Prostate gland (tissue), 2 donors: ENCODE results near the gene KCNJ14. TPM values are rescaled to one million over a fixed set of nuclear protein-coding genes. Genes with fewer than 3 reads are reported as not detected.

Experiments used
- DNase-seq: peaks from one replicate; pipeline ENCODE4 v3.0.0-alpha.2; 2019; ENCODE audit warnings: low spot score
- H3K27ac ChIP-seq, 2 donors: fragments of 200-600 bp; sonication (generic); 2 replicates each; pipeline ENCODE4 v1.5.1; 2017 to 2019
- H3K27me3 ChIP-seq: fragments of 200-600 bp; sonication (generic); replicated peaks from 2 replicates; pipeline ENCODE4 v1.5.1; 2019; ENCODE audit not compliant: insufficient read depth
- H3K36me3 ChIP-seq, 2 donors: fragments of 200-600 bp; sonication (generic); 1 replicate in 1 of 2; 2 replicates in 1 of 2; pipeline versions ENCODE4 v1.5.1 to v1.8.1; 2017 to 2019
- H3K4me1 ChIP-seq: fragments of 200-600 bp; sonication (generic); replicated peaks from 2 replicates; pipeline ENCODE4 v1.5.1; 2019
- H3K4me3 ChIP-seq, 2 donors: fragments of 200-600 bp; sonication (generic); 2 replicates each; pipeline ENCODE4 v1.5.1; 2017 to 2019
- H3K9me3 ChIP-seq: fragments of 200-600 bp; sonication (generic); 2 replicates; pipeline ENCODE4 v1.5.1; 2017
- POLR2A ChIP-seq: fragments of 450-650 bp; IDR thresholded peaks from one replicate; pipeline ENCODE4 v1.6.1; 2016; ENCODE audit warnings: antibody characterized with exemption, mild to moderate bottlenecking
- POLR2AphosphoS5 ChIP-seq: sonication (generic); formaldehyde crosslinking; IDR thresholded peaks from one replicate; pipeline ENCODE4 v1.6.1; 2017; ENCODE audit warnings: antibody characterized with exemption
- WGBS: methylation state at CpG from one replicate; pipeline ENCODE4 v1.1.5; 2018; 5-methylcytosine and 5-hydroxymethylcytosine counted together
- intact Hi-C: fragments of 100-400 bp; cut with DNase I; formaldehyde crosslinking; loops from one replicate; pipeline ENCODE4 v1.14.2; 2022
- total RNA-seq, 2 donors: library from RNA; depleted of rRNA; stranded (reverse); fragments of >200 nt; gene quantifications; one replicate each; pipeline ENCODE4 v1.1.0, GENCODE V29; 2016
- TF ChIP-seq, protein P1 (sequence below), 4 experiments: fragments of 200-600 bp in 2 of 4; fragments of 450-650 bp in 2 of 4; sonication (generic) in 2 of 4; IDR thresholded peaks; 1 replicate in 3 of 4; 2 replicates in 1 of 4; pipeline ENCODE4 v1.5.1; 2016 to 2019; ENCODE audit warnings: antibody characterized with exemption in 4 of 4, mild to moderate bottlenecking in 2 of 4, moderate library complexity in 2 of 4

The KCNJ14 gene
- total RNA-seq, 2 donors from 2014 or later = 0.45 to 2.2 TPM

DNA sequence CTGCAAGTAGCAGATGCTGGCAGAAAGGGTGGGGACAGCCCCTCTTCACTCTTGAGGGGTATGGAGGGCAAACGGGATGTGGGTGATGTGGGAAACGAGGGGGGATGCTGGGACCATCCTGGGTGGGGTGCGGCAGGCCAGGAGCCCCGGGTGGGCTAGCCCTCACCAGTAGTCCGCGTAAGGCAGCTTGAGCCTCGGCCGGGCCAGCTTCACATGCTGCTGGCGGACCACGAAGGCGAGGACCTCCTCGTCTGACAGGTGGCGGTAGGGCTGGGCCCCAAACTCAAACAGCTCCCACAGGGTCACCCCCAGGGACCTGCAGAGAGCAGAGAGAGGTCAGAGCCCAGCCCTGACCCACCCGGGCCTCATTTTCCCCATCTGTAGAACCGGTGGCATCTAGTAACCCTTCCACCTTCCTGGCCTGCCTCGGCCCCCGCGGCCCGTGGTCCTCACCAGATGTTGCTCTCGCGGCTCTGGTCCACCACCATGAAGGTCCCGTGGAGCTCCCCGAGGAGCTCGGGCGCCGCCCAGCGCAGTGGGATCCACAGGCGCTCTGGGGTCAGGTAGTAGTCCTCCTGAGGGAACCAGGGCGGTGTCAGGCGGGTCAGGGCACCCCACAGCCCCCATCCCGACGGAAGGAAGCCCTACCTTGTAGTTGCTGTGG, 45.6 kb downstream of the KCNJ14 start:
- WGBS = 64% methylated on average over 18 of the region's 32 CpGs
- Histone ChIP-seq H3K27me3 (no peaks in the 10 kb centered on the region), H3K36me3 (no peaks in the 10 kb centered on the region), H3K4me1 (peaks cover 9% of the 10 kb centered on the region), H3K9me3 (no peaks in the 10 kb centered on the region), H3K4me3 (peak overlapping the region; percentile 27 to 33), H3K27ac (peak overlapping the region; percentile 56 to 69)
- intact Hi-C loops = no loop called here
- TF ChIP-seq, protein P1, sequence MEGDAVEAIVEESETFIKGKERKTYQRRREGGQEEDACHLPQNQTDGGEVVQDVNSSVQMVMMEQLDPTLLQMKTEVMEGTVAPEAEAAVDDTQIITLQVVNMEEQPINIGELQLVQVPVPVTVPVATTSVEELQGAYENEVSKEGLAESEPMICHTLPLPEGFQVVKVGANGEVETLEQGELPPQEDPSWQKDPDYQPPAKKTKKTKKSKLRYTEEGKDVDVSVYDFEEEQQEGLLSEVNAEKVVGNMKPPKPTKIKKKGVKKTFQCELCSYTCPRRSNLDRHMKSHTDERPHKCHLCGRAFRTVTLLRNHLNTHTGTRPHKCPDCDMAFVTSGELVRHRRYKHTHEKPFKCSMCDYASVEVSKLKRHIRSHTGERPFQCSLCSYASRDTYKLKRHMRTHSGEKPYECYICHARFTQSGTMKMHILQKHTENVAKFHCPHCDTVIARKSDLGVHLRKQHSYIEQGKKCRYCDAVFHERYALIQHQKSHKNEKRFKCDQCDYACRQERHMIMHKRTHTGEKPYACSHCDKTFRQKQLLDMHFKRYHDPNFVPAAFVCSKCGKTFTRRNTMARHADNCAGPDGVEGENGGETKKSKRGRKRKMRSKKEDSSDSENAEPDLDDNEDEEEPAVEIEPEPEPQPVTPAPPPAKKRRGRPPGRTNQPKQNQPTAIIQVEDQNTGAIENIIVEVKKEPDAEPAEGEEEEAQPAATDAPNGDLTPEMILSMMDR (IDR thresholded peaks at IDR 0.05) = no peak
- TF ChIP-seq POLR2A (no peak), POLR2AphosphoS5 (no peak)
- no peak for DNase-seq

DNA sequence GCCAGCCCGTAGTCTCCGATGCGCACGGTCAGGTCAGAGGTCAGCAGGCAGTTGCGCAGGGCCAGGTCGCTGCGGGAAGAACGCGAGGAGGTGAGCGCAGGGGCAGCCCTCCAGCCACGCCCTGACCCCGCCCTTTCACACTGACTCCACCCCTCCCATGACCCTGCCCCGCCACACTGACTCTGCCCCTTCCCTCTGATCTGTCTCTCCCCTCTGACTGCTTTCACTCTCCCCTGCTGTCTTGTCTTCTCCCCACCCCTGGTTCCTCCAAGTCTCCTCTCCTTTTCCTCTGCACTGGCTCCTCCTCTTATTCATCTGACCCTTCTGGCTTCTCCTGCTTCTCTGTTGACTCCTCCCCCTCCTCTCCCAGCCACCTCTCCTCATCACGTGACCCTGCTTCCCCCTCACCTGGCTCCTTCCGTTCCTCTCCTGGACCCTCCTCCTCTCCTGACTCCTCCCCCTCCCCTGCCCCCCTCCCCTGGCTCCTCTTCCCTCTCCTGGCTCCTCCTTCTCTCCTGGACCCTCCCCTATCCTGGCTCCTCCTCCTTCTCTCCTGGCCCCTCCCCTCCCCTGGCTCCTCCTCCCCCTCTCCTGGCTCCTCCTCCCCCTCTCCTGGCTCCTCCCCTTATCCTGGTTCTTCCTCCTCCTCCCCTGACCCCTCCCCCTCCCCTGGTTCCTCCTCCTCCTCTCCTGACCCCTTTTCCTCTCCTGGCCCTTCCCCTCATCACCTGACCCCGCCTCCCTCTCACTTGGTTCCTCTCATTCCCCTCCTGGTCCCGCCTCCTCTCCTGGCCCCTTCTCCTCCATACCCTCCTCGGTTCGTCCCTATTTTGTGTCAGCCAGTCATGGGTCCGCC, 46.3 kb downstream of the KCNJ14 start:
- peaks cover 9% of the 10 kb centered on the region for H3K4me1 ChIP-seq
- WGBS = 4% methylated on average over 19 of the region's 20 CpGs
- intact Hi-C loops = no loop called here
- peak overlapping the region; percentile 56 to 69 for H3K27ac ChIP-seq
- H3K9me3 ChIP-seq = no peaks in the 10 kb centered on the region
- no peaks in the 10 kb centered on the region for H3K27me3 ChIP-seq
- DNase-seq = peak; percentile 98
- no peaks in the 10 kb centered on the region for H3K36me3 ChIP-seq
- peak overlapping the region; percentile 27 to 33 for H3K4me3 ChIP-seq
- peak; percentile 73 for TF ChIP-seq POLR2AphosphoS5
- TF ChIP-seq, protein P1 (IDR thresholded peaks at IDR 0.05) = no peak
- TF ChIP-seq POLR2A = peak; percentile 70

DNA sequence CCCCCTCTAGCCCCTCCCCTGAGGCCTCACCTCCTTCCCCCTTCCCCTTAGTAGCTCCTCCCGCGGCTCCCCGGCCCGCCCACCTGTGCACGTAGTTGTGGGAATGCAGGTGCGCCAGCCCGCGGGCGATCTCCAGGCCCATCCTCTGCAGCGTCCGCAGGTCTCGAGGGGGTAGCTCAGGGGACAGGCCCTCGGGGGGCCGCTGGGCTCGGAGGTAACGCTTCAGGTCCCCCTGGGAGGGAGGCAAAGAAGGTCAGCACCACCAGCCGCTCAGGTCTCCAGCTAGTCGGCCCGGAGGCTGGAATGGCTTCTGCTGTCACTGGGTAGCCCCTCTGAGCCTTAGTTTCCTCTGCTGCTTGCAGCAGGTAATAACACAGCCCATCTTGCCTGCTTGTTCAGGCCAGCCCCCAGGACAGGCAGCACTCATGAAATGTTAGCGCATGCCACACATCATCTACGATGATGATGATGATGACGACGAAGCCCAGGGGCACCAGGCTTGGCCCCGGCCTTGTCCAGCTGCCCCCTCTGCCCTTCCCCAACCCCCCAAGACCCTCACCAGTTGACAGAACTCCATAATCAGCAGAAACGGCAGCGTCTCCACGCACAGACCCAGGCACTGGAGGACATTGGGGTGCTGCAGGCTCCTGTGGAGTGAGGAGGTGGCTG, 47.1 kb downstream of the KCNJ14 start:
- Histone ChIP-seq H3K4me1 (peaks cover 9% of the 10 kb centered on the region), H3K4me3 (peak overlapping the region; percentile 2 to 22), H3K27ac (peak overlapping the region; percentile 27 to 69), H3K36me3 (no peaks in the 10 kb centered on the region), H3K9me3 (no peaks in the 10 kb centered on the region), H3K27me3 (no peaks in the 10 kb centered on the region)
- intact Hi-C loops = no loop called here
- TF ChIP-seq POLR2AphosphoS5 = peak; percentile 74
- TF ChIP-seq, protein P1 (IDR thresholded peaks at IDR 0.05) = peak in 1 of 4 experiments; percentile 2
- TF ChIP-seq POLR2A = peak; percentile 83
- WGBS = 29% methylated on average over 27 of the region's 27 CpGs
- no peak for DNase-seq

DNA sequence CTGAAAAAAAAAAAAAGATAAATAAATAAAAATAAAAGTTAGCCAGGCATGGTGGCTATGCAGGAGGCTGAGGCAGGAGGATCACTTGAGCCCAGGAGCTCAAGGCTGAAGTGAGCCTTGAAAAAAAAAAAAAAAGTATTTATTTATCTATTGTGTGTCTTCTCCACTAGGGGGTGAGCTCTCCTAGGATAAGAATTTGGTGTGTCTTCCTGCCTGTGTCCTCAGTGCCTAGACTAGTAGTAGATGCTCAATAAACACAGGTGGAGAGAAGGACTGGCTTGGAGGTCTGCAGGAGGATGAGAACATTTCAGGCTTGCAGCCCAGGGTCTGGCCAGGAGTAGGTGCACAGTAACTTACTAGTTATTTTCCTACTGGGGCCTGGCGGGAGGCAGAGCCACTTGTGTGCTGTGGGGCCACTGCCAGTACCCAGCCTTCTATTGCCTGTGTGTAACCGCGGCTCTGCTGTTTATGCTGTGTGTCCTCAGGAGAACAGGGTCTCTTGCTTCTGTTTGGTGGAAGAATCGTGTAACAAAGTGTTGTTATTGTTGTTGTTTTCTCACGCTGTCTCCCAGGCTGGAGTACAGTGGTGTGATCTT, 50.9 kb downstream of the KCNJ14 start:
- 80% methylated on average over 5 of the region's 5 CpGs for WGBS
- DNase-seq = no peak
- H3K4me3 ChIP-seq = no peak overlapping the region
- H3K27me3 ChIP-seq = no peaks in the 10 kb centered on the region
- no peak overlapping the region for H3K27ac ChIP-seq
- intact Hi-C loops = loop anchor here (5.0 kb wide), 1 partner anchor 81 kb away; no protein-coding TSS in a partner anchor
- H3K4me1 ChIP-seq = peaks cover 3% of the 10 kb centered on the region
- H3K36me3 ChIP-seq = no peaks in the 10 kb centered on the region
- no peaks in the 10 kb centered on the region for H3K9me3 ChIP-seq
- no peak for TF ChIP-seq POLR2A
- TF ChIP-seq, protein P1 (IDR thresholded peaks at IDR 0.05) = peak; percentile 56 to 75 (median 63)
